ENCODE data around the gene SRGAP3.

The SRGAP3 gene

DNA sequence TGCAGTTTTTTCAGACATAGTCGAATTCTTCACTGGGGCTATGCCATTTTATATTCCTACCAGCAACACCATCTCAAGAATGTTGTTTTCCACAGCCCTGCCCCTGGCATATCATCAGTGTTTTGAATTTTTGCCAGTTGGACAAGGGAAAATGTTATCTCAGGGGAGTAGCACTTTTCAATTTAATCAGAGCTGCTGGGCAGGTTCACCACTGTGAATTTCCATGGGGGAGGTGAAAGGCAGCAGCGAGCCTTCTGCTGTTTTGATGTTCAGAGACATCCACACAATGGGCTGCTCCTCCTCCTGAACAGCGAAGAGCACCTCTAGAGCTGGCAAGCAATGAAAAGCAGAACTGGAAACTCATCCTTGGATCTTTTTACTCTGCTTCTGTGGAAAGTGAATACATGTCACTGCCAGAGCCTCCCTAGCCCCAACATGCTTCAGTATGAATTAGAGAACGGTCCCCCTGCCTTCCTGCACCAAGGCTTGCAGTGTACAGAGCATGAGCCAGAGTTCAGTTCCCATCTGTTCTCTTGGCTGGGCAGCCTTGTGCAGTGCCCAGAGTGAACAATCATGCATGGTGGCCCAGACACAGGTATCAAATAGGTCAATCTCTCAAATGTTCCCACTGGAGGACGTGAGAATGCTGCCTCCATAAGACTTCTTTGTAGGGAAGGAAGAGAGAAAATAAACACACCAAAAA lies 230.0 kb downstream of the SRGAP3 start:
- ATAC-seq (ENCODE audit: low read depth) (no peak), DNase-seq (ENCODE audit: low spot score) (no peak)
- no peak overlapping the region for H3K4me3 ChIP-seq (ENCODE audit: severe bottlenecking)
- H3K27me3 ChIP-seq (ENCODE audit: insufficient read depth, poor library complexity, severe bottlenecking): no peaks in the 10 kb centered on the region
- H3K4me1 ChIP-seq (ENCODE audit: insufficient read depth, poor library complexity, severe bottlenecking): no peaks in the 10 kb centered on the region
- H3K36me3 ChIP-seq (ENCODE audit: low read depth): peaks cover under 1% of the 10 kb centered on the region
- no peak for TF ChIP-seq CTCF (IDR thresholded peaks at IDR 0.05; ENCODE audit: poor library complexity, severe bottlenecking)
- no peaks in the 10 kb centered on the region for H3K9me3 ChIP-seq (ENCODE audit: severe bottlenecking)
- H3K27ac ChIP-seq (ENCODE audit: poor library complexity, severe bottlenecking): no peak overlapping the region

- Histone ChIP-seq H3K27ac (ENCODE audit: poor library complexity, severe bottlenecking) (no peak overlapping the region), H3K4me3 (ENCODE audit: severe bottlenecking) (no peak overlapping the region)
- no peak for ATAC-seq (ENCODE audit: low read depth)
Observed at GRCh38 chr3:9015250-9015649, 234.2 kb downstream of the SRGAP3 start.

DNA sequence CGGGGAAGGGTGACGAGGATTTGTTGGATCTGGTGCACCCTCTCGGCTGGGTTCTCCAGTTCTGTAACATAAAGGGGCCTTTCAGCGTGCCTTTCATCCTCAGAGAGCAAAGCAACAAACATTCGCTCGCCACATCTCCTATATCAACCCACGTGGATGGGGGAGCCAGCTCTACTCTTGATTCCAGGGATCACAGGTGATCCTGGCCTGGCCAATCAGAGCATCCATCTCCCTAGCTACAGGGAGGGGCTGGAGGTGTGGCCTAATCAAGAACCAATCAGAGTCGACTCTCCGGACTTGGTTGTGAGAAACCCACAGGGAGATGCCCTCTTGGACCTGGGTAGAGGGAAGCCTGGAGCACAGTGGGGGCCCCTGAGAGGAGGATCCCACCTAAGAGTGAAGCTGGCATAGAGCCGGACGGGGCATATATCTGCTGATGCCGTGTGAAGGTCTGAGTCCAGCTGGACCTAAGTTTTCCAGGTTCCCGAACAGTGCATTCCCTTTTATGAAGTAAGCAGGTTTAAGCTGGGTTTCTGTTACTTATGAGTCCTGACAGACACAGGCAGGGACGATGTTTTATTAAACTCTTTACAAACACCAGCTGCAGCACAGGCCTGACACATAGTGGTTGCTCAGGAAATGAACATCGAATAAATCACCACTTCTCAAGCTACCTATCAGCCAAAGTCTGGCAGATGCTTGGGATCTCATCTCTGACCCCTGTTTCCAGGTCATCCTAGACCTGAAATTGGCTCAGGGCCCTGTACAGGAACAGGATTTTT lies 235.5 kb downstream of the SRGAP3 start:
- Histone ChIP-seq H3K36me3 (ENCODE audit: low read depth) (peaks cover 16% of the 10 kb centered on the region), H3K27me3 (ENCODE audit: insufficient read depth, poor library complexity, severe bottlenecking) (no peaks in the 10 kb centered on the region), H3K4me1 (ENCODE audit: insufficient read depth, poor library complexity, severe bottlenecking) (no peaks in the 10 kb centered on the region), H3K27ac (ENCODE audit: poor library complexity, severe bottlenecking) (no peak overlapping the region), H3K4me3 (ENCODE audit: severe bottlenecking) (no peak overlapping the region), H3K9me3 (ENCODE audit: severe bottlenecking) (no peaks in the 10 kb centered on the region)
- TF ChIP-seq CTCF (IDR thresholded peaks at IDR 0.05; ENCODE audit: poor library complexity, severe bottlenecking): no peak
- ATAC-seq (ENCODE audit: low read depth): no peak
- no peak for DNase-seq (ENCODE audit: low spot score)

More at GRCh38 chr3:9015250-9015649, 234.2 kb downstream of the SRGAP3 start:
- H3K9me3 ChIP-seq (ENCODE audit: severe bottlenecking): no peaks in the 10 kb centered on the region
- DNase-seq (ENCODE audit: low spot score): no peak
- no peak for TF ChIP-seq CTCF (IDR thresholded peaks at IDR 0.05; ENCODE audit: poor library complexity, severe bottlenecking)
- H3K36me3 ChIP-seq (ENCODE audit: low read depth): peaks cover 16% of the 10 kb centered on the region
- no peaks in the 10 kb centered on the region for H3K27me3 ChIP-seq (ENCODE audit: insufficient read depth, poor library complexity, severe bottlenecking)
- no peaks in the 10 kb centered on the region for H3K4me1 ChIP-seq (ENCODE audit: insufficient read depth, poor library complexity, severe bottlenecking)

- DNase-seq (ENCODE audit: low spot score) (no peak), ATAC-seq (ENCODE audit: low read depth) (no peak)
- TF ChIP-seq CTCF (IDR thresholded peaks at IDR 0.05; ENCODE audit: poor library complexity, severe bottlenecking): no peak
Observed at GRCh38 chr3:9012521-9012920, 236.9 kb downstream of the SRGAP3 start.

More at GRCh38 chr3:9012521-9012920, 236.9 kb downstream of the SRGAP3 start:
- Histone ChIP-seq H3K9me3 (ENCODE audit: severe bottlenecking) (no peaks in the 10 kb centered on the region), H3K36me3 (ENCODE audit: low read depth) (peaks cover 16% of the 10 kb centered on the region), H3K4me3 (ENCODE audit: severe bottlenecking) (no peak overlapping the region), H3K27ac (ENCODE audit: poor library complexity, severe bottlenecking) (no peak overlapping the region), H3K27me3 (ENCODE audit: insufficient read depth, poor library complexity, severe bottlenecking) (no peaks in the 10 kb centered on the region), H3K4me1 (ENCODE audit: insufficient read depth, poor library complexity, severe bottlenecking) (no peaks in the 10 kb centered on the region)
